Thoracic aorta (tissue), 2 donors: Measurements from ENCODE around the gene ZBTB44. TPM values are rescaled to one million over a fixed set of nuclear protein-coding genes. Genes with fewer than 3 reads are reported as not detected.

Experiments
- ATAC-seq: fragments of 150-250 bp; one replicate; pipeline ENCODE4 v1.8.0; 2017; ENCODE audit warnings: low read depth; ENCODE audit not compliant: insufficient number of reproducible peaks, low FRiP score
- DNase-seq: peaks from one replicate; pipeline ENCODE4 v3.0.0-alpha.2; 2020; ENCODE audit warnings: low spot score
- H3K27ac ChIP-seq, 2 donors: fragments of 200-600 bp; sonication (generic); 1 replicate in 1 of 2; 2 replicates in 1 of 2; pipeline ENCODE4 v1.5.1; 2016; ENCODE audit warnings: mild to moderate bottlenecking in 2 of 2, moderate library complexity in 2 of 2
- H3K27me3 ChIP-seq: fragments of 200-600 bp; sonication (generic); replicated peaks from 2 replicates; pipeline ENCODE4 v1.6.0; 2016; ENCODE audit warnings: mild to moderate bottlenecking; ENCODE audit not compliant: insufficient read depth
- H3K36me3 ChIP-seq: fragments of 200-600 bp; sonication (generic); one replicate; pipeline ENCODE4 v1.5.1; 2016
- H3K4me1 ChIP-seq, 2 donors: fragments of 200-600 bp; sonication (generic); 1 replicate in 1 of 2; 2 replicates in 1 of 2; pipeline versions ENCODE4 v1.5.1 to v1.6.0; 2016; ENCODE audit warnings: low read depth in 2 of 2, mild to moderate bottlenecking in 1 of 2; ENCODE audit not compliant: control insufficient read depth in 1 of 2
- H3K4me3 ChIP-seq: fragments of 200-600 bp; sonication (generic); 2 replicates; pipeline ENCODE4 v1.5.1; 2016; ENCODE audit warnings: mild to moderate bottlenecking
- H3K9me3 ChIP-seq: fragments of 200-600 bp; sonication (generic); 2 replicates; pipeline ENCODE4 v1.5.1; 2016
- CTCF ChIP-seq: fragments of 200-600 bp; sonication (generic); IDR thresholded peaks from one replicate; pipeline ENCODE4 v1.5.1; 2019; ENCODE audit warnings: antibody characterized with exemption
- total RNA-seq, 2 donors: library from RNA; depleted of rRNA; stranded (reverse); fragments of >200 nt; gene quantifications; one replicate each; pipeline versions ENCODE4 v1.1.0 to v1.2.3, GENCODE V29; 2016

The ZBTB44 gene
- total RNA-seq, 2 donors from 2014 or later = 38.0 to 48.7 TPM

- H3K27ac ChIP-seq = no peak overlapping the region
- no peaks in the 10 kb centered on the region for H3K27me3 ChIP-seq
- ATAC-seq = no peak
- no peak for DNase-seq
- H3K9me3 ChIP-seq = peaks cover 2% of the 10 kb centered on the region
- no peaks in the 10 kb centered on the region for H3K4me1 ChIP-seq
- no peak for TF ChIP-seq CTCF
- H3K4me3 ChIP-seq = no peak overlapping the region
- no peaks in the 10 kb centered on the region for H3K36me3 ChIP-seq
Measured at GRCh38 chr11:130179396-130180306, 135.1 kb downstream of the ZBTB44 start.

GRCh38 chr11:130178441-130179339, 136.0 kb downstream of the ZBTB44 start:
- DNase-seq (no peak), ATAC-seq (no peak)
- no peak overlapping the region for H3K27ac ChIP-seq
- no peak overlapping the region for H3K4me3 ChIP-seq
- no peaks in the 10 kb centered on the region for H3K27me3 ChIP-seq
- TF ChIP-seq CTCF = no peak
- H3K4me1 ChIP-seq = no peaks in the 10 kb centered on the region
- H3K36me3 ChIP-seq = no peaks in the 10 kb centered on the region
- peaks cover 5% of the 10 kb centered on the region for H3K9me3 ChIP-seq

GRCh38 chr11:130177782-130178181, 136.9 kb downstream of the ZBTB44 start:
- H3K27me3 ChIP-seq = no peaks in the 10 kb centered on the region
- no peaks in the 10 kb centered on the region for H3K36me3 ChIP-seq
- H3K27ac ChIP-seq = no peak overlapping the region
- H3K4me3 ChIP-seq = no peak overlapping the region
- TF ChIP-seq CTCF = no peak
- no peaks in the 10 kb centered on the region for H3K4me1 ChIP-seq
- no peak for DNase-seq
- H3K9me3 ChIP-seq = peaks cover 5% of the 10 kb centered on the region
- ATAC-seq = no peak

Other genes with a start within 250 kb of the ZBTB44 start
- gene APLP2, start 245.0 kb downstream of the ZBTB44 start, total RNA-seq = 100 to 1,000 TPM; 493 to 557 TPM
- gene ST14, start 155.1 kb downstream of the ZBTB44 start, total RNA-seq = 1 to 10 TPM; 4.9 to 6.9 TPM
- gene ADAMTS8, start 113.7 kb upstream of the ZBTB44 start, total RNA-seq = 10 to 100 TPM in 1 of 2 donors, 1 to 10 TPM in 1; 5.3 to 17.6 TPM
- gene ADAMTS15, start 133.7 kb upstream of the ZBTB44 start, total RNA-seq = 10 to 100 TPM; 10.8 to 14.1 TPM